ENCODE results near the gene TTC7B.

GRCh38 chr14:90632871-90633270 is 183.4 kb downstream of the TTC7B start:
- TF ChIP-seq CTCF (IDR thresholded peaks at IDR 0.05) (no peak), POLR2A (IDR thresholded peaks at IDR 0.05) (no peak)

Measured in Peyer's patch (tissue), 4 donors.